Fibroblast of skin of right biceps (primary cell): ENCODE data around the gene TMEM108.

ENCODE experiments used
- DNase-seq: peaks from one replicate; pipeline ENCODE4 v3.0.0-alpha.2; 2013

TMEM108 gene

DNA sequence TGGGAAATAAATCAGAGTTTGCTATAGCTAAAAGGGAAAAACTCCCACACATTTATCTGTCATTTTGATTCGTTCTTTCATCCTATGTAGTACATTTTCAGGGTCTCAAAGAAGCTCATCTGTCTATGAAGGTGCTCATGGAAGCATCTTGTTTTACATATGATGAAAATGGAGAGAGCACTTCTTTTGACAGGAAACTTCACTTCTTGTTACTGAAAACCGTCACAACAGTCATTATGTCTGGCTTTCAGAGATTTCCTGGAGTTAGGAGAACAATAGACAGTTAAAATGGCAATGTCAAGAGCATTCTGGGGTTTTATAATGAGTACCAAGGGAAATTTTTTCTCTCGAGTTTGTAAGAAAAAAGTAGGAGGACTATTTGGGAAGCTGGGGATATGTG, 83.3 kb downstream of the TMEM108 start:
- DNase-seq, result no peak

DNA sequence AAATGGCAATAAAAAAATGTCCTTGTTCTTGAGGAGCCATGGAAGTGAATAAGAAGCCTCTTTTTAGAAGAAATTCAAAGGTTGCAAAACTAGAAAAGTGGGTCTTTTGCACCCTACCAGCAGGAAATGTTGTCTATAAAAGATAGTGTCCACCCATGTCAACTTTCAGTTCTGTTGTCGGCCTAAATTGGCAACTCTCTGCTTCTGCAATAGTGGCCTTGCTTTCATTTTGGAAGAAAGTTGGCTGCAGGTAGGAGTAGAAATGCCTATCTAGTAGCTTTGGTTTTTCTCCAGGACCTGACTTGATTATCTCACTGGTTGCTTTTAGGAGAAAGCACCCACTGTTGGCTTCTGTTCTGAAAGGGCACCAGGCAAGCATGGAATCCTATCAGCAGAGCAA, 85.4 kb downstream of the TMEM108 start:
- DNase-seq, result no peak

DNA sequence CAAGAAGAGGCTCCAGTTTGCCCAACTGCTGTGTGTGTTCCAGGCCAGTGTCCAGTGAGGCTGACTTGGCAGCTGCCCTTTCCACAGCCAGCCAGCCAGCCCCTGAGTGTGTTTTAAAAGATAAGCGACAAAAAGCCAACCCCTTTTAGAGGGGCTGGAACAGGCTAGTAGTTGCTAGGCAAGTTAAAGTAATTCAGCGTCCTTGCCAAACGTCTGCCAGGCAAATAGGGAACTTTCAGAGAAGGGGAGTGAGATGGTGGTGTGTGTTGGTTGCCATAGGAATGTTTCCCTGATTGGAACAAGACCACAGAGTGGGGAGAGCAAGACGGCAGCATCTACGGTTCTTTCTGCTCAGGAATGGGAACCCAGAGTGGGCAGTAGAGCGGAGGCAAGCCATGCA, 86.3 kb downstream of the TMEM108 start:
- DNase-seq, result no peak

DNA sequence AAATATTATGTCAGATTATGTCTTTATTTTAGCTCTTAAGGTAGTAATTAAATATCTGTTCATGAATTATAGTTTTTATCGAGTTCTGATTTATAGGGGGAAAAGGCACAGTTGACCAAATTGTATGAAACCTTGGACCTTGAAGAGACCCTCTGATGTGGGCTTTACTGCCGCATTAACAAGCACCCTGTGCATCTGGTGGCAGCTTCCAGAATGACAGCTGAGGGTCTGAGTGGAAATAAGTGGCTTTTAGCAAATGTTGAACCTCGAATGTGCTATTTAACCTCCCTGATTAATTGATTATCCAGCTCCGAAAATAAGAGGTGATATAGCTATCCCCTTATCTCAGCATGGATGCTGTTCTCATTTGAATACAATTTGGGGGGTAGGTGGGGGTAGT, 87.0 kb downstream of the TMEM108 start:
- no peak for DNase-seq

DNA sequence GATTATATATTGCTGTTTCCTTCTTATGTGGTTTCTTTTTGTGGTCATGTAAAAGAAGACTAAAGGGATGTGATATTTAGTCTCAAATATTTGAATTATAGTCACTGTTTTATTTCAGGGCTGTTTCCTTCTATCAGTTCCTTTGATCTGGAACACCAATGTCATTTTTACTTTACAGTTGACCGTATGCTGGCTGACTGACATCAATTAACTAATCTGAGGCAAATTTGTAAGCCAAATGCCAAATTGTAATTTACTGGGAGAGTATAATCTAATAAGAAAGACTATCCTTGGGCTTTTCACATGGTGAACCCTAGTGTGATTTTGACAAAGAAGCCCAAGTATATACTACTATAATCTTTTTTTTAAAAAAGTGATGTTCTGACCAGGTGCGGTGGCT, 87.6 kb downstream of the TMEM108 start:
- DNase-seq, result no peak

DNA sequence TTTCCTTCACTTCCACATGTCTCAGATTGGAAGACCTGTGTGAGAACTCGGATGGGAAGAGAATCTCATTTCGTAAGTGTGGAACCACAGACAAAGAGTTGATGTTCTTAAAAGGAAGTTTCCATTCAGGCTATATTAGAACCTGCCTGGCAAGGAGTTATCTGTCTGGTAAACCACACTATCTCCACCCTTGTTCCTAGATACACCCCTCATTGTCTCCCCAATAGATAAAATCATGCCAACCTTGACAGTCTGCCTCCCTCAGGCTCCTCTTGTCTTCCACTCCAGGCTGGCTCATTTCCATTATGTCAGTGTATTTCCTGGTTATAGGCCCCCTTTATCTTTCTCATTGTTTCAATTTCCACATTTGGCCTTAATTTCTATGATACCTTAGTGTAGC, 89.2 kb downstream of the TMEM108 start:
- no peak for DNase-seq

DNA sequence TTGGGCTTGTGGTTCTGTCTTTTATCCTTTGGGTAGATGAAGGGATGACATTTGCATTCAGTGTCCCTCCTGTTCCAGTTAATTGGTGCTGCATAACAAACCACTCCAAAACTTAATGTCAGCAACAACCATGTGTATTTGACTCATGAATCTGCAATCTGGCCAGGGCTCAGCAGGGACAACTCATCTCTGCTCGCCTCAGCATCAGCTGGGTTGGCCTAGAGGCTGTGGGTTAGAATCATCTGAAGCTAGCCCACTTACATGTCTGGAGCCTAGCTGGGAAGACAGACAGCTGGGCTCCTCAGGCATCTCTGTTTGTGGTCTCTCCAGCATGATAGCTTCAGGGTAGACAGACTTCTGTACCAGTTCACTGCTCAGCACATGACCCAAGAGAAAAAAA, 92.0 kb downstream of the TMEM108 start:
- DNase-seq, result peak; percentile 36

DNA sequence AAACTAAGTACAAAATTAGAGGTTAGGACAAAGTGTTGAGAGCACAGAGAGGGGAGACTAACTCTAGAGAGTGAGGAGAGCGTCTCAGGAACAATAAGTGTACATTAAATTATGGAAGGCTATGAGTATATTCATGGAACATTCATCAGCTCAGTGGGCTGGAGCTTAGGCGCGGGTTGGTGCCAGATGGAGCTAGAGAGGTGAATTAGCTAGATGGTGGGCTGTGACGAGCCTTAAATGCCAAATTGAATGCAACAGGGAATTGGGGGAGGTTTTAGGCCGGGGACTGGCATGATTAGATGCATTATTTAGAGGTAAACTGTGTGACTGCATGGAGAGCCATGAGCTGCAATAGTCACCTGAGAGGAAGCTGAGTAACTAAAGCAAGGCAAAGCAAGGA, 97.1 kb downstream of the TMEM108 start:
- no peak for DNase-seq

DNA sequence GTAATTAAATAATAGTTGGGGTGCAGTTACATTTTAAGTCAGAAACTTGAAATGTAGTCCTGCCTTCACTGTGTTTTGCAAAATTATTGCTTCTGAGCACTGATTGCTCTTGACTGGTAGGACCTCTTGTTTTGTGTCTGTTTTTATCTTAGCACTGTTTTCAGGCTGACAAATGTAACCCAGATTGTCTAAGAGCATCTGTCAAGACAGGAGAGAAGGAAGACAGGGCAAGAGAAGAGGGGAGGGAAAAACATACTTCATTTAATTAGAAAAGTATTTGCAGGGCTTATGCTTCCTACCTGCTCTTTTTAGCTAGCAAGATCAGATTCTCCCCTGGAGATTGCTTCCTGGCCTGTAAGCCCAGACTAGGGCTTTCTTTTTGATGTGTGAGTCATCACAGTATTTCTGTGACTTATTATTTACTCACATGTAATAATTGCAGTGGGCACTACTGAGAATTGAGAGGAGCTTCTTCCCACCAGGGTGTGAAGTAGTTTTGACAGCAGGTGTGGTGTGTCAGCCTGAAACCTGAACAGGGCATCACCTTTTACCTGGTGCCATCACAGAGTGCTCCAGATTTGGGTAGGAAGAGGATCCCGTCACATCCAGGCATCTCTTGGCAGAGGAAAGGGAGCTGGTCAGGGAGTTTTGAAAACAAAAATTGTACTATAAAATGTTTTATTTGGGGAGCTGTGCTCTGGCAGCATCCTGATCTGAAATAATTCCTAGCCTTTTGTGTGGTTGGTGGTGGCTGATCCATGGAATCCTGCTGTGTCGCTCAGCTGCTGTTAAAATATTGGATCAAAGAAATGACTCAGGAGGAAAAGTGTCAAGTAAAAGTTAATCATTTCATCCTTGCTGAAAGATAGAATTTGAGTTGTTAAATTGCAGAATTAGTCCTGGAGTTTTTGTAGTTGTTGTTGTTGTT, 98.2 kb downstream of the TMEM108 start:
- peak; percentile 3 for DNase-seq

DNA sequence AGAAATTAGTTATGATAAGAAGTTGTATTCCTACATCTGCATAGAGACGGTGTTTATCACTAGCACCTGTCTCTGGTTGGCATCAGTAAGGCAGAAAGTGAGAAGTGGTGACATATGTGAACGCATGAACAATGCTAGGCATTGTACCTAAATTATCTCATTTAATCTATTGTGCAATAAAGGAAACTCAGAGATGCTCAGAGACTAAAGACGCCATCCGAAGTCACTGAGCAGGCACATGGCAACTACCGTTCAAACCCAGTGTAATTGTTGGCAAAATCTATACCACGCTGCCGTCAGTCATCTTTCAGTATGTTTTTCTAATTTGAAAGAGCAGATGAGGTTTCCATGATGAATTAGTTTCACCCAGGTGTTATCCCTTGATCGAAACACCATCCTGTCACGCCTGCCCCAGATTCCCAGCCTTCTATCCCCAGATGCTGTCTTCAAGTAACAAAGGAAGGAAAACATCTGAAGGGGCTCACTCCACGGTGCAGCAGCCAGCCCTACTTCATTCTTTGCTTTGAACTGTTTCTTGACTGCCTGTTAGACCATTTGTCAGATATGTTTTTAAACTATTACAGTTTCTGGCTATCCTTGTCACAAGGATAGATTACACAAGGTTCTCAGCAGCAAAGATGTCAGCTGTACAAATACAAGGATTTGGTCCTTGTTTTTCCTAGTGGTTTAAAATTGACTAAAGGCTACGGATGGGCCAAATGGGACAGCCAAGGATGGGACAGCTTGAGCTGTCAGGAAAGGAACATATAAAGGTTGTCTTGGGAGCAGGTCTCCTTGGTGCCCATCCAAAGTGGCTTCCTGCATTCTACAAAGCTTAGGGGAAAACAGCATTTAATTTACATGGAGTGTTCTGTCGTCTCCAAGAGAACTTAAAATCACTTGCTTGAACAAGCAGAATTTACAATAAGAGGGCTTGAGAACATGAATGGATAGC, 99.1 kb downstream of the TMEM108 start:
- DNase-seq, result no peak

DNA sequence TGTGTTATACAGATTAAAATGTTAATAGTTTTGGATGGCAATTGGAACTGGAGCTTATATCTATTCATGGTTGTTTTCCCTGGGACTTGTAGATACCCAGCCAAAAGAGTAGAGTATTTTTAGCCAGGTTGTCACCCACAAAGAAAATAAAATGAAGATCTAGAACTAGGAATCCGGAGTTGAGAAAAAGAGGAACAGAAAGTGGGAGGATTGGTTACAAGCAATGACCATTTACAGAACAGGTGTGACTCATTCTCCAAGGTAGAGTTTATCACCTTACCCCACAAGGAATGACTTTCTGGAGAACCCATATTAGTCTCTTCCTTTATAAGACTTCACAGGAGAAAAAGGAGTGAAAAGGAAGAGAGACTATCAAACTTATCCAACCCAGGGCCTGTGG, 99.8 kb downstream of the TMEM108 start:
- no peak for DNase-seq

DNA sequence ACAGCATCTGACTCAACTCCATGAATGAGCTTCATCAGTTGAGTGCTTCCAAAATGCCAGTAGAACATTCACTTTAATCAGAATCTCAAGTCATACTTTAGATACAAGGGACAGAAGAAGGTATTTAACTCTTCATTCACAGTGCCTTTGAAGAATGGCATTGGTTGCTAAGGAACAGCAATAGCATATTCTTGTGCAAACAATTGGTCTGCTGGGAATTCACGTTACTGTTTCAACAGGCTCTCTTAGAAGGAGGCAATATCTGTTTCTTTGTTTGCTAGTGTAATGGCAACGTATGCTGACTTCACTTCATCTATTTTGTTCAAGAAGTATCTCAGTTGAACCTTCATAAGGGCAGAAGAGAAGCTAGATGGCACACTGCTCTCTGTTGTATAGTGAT, 113.9 kb downstream of the TMEM108 start:
- no peak for DNase-seq

DNA sequence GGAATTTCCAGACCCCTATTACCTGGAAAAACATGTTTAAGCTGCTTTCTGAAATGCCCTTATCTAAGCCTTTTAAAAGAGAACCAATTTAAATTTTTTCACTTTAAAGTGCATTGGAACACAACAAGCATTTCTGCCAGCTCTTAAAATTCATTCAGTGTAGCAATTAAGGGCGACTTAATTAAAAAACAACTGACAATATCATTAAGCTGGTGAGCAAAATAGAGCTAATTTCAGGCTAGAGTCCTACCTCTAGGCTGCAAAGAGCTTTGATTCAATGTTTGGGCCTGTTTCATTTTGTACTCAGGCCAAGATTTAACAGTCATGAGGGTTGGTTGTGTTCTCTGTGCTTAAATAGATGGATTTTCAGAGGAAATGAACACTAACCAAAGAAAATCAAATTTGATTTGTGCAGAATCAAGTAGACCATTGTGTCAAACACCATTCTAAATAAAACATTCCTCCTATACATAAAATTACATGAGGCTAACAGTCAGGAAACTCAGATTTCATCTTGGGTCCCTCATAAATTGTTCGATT, 114.6 kb downstream of the TMEM108 start:
- DNase-seq, result no peak

DNA sequence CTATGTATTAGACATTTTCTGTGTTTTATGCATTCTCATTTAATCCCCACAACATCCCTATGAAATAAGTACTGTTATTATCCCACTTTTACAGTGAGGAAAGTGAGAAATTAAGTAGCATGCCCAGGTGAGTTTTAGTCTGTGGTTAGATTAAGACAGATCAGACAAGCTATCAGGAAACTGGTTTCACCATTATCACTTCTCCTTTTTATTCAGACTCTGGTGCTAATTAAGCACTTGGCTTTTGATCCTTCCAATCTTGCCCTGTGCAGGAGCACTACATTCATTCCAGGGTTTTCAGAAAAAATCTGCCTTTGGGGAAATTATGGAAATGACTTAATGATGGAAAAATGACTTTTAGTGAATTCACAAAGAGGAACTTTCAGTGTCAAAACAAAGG, 115.2 kb downstream of the TMEM108 start:
- no peak for DNase-seq

DNA sequence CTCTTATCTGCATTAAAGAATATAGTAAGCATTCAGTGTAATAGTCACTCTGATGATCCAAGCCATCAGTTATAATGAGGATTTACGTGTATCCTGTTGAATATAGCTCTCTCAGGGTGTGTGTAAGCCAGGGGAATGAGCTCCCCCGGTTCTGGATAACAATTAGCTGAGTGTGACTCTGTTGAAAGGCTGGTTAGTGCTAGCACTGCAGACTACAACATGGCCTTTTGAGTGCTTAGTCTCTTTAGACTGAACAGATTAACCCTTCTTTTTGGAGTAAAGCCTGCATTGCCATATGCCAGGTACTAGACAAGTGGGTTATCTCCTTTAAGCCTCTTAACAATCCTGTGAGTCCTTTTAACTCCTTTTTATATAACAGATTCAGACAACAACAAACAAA, 119.5 kb downstream of the TMEM108 start:
- DNase-seq, result no peak

DNA sequence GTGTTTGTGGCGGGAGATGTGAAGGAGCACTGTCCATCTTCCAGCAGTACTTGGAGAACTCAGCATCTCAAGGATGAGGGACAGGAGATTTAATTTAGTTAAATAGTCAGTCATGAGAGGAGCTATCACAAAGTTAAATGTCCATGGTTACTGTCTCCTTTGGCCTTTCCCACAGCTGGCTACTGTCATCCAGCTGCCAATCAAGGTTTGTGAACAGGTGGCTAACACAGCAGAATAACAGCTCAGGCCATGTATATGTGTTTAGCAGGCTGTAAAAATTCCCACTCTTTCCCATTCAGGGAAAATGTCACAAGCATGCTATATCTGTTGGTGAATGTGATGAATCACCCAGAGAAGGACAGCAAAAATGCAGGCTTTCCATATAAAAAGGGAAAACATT, 120.5 kb downstream of the TMEM108 start:
- no peak for DNase-seq

DNA sequence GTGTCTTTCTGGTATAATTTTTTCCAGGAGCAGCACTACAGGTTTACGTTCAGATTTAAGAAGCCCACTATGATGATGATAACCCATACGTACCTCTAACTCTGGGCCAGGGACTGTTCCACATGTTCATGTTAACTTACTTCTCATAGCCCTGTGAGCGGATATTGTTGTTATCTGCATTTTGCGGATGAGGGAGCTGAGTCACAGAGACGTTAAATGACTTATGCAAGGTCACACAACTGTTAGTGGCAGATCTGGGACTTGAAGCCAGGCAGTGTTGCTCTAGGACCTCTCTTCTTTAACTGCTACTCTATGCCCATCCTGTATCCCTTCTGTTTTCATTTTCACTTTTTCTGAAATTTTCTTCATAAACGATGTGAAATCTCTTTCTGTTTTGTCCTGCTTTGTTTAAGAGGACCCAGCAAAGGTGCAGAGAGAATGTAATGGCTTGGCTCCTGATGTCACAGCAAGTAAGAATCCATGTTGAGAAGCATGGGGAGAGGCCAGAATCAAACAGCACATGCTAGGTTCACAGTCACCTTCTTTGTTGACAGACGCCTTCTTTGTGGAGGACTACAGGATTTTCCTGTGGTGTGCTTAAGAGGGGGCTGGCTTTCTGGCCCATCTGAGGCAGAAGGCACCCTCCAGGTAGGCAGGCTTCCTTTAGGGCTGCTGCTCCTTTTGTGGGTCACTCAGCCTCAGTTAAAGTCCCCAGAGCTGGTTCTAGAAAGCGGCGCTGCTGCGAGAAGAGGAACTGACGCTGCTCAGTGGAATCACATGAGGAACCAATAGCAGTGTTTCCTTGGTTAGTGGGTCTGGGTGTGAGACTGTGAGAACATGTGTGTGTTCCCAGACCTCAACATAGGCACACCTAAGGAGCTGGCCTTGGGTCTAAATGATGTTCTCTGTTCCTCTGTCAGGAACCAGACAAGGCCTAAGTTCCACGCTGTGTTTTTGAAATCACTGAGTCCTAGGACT, 121.6 kb downstream of the TMEM108 start:
- no peak for DNase-seq

DNA sequence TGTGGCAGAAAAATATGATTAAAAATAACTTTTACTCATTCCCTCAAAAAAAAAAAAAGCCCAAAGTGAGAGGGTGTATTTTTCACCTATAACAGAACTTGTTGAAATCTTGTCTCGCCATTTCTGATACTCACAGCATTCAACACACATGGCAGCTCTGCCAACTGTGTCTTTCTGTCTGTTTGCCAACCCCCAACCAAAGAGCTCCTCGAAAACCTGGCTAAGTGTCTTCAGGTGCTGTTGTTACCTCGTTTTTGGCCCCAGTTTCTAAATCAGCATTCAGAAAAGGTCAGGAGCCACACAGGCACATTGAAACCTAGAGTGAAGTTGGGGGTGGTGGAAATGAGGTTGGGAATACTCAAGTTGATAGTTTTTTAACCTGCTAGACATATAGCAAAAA, 123.5 kb downstream of the TMEM108 start:
- DNase-seq, result no peak

DNA sequence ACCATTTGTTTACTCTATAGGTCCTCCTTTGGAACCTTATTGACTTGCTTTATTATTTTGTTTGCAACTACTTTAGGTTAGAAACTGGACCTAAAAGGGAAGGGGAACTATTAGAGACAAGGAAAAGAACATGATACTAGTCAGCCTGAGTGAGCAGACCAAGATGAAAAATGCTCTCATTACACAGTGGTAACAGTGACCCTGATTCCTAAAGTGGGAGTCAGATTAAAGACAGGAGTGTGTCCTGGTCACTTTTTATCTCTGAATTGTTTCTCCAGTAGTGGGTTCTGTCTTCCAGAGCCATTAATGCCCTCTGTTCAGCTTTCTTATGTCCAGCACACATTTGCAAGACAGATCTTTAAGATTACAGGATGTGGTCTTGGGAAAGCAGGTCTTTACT, 124.1 kb downstream of the TMEM108 start:
- DNase-seq, result no peak

DNA sequence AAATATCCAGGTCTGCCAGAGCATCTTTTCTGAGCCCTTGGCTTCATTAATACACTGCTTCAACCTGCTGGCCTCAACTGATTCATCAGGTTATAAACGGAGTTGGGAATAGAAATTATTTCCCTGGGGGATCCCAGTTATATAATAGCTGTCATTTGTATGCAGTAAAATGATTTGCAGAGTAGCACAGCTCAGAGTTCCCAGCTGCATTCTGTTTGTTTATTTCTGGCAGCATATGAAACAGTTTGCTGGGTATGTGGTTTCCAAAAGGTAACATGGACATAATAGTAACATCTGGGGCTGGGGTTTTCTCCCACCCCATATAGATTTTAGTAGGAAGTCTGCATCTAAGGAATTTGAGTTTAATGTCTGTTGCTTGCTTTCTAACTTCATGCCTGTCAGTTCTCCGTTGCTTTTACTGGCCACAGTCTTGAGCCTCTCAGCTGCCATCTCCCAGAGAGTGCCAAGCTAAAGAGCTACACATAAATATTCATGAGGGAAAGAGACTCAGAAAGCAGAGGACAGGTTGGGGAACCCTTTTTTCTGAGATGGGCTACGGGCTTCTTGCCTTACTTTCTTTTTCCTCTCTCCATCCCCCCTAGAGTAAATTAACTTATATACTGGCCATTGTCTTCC, 124.6 kb downstream of the TMEM108 start:
- no peak for DNase-seq

DNA sequence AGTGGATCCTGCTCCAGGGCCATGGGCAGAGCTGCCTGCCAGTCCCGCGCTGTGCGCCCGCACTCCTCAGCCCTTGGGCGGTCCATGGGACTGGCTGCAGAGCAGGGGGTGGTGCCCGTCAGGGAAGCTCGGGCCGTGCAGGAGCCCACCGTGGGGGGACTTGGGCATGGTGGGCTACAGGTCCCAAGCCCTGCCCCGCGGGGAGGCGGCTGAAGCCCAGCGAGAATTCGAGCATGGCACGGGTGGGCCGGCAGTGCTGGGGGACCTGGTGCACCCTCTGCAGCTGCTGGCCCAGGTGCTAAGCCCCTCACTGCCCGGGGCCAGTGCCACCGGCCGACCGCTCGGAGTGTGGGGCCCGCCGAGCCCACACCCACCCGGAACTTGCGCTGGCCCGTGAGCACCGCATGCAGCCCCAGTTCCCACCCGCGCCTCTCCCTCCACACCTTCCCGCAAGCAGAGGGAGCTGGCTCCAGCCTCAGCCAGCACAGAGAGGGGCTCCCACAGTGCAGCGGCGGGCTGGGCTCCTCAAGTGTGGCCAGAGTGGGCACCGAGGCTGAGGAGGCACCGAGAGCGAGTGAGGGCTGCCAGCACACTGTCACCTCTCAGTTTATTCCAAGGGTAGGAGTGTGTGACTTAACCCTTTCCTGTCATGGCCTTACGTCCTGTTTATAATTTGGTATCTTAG, 129.3 kb downstream of the TMEM108 start:
- DNase-seq, result no peak
